ENCODE results near the gene OTOF. TPM values are rescaled to one million over a fixed set of nuclear protein-coding genes. Genes with fewer than 3 reads are reported as not detected.

OTOF gene
- total and polyA plus RNA-seq, 2 donors (not counting 3 experiments of a cell fraction or from before 2014, with no cell fraction given) = 0.06 to 0.22 TPM

DNA sequence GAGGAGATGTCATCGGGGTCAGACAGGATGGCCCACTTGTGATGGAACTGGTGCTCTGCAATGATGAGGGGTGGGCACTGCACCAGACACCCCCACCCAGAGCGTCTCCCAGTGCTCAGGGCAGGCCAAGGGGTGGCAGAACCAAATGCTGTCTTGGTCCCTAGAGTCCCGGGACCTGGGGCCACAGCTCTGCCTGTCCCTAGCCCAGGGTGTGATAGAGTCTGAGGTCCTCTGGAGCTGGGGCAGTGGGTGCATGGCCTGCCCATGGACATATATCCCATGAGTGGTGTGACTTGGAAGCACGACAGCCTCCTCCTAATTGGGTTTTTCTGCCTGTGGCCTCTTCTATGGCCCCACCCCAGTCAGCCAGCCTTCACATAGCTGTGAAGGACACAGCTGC is 6.7 kb upstream of the OTOF start:
- no TSS peak for BruUV-seq (replicated peaks)
- Histone ChIP-seq H3K79me2 (ENCODE audit: control insufficient read depth, insufficient read depth, low read length) (no peaks in the 10 kb centered on the region), H2AFZ (ENCODE audit: low read depth, low read length) (no peak overlapping the region), H3K9me1 (replicated peaks; ENCODE audit: control insufficient read depth, extremely low read depth, insufficient read depth, low read length) (no peaks in the 10 kb centered on the region), H3K4me1 (ENCODE audit: control insufficient read depth, extremely low read depth, insufficient read depth, low read length) (no peaks in the 10 kb centered on the region), H4K20me1 (replicated peaks; ENCODE audit: control insufficient read depth, extremely low read depth, insufficient read depth, low read length) (no peaks in the 10 kb centered on the region), H3K9me3 (replicated peaks; ENCODE audit: control insufficient read depth, insufficient read depth, low read length) (no peaks in the 10 kb centered on the region), H3K27me3 (ENCODE audit: control insufficient read depth in 2 of 2, insufficient read depth in 2 of 2, low read length in 2 of 2) (no peaks in the 10 kb centered on the region), H3K4me3 (replicated peaks in 1 of 3; ENCODE audit: insufficient read depth in 1 of 3, low read depth in 1 of 3, low read length in 3 of 3) (no peak overlapping the region), H3K27ac (ENCODE audit: insufficient read depth, low read depth, low read length) (no peak overlapping the region), H3K4me2 (ENCODE audit: insufficient read depth, low read length) (no peak overlapping the region), H3K36me3 (ENCODE audit: control insufficient read depth in 2 of 2, extremely low read depth in 1 of 2, insufficient read depth in 2 of 2, low read length in 2 of 2) (no peaks in the 10 kb centered on the region), H3K9ac (replicated peaks; ENCODE audit: extremely low read depth, insufficient read depth, low read length) (no peak overlapping the region)
- ChIA-PET CTCF (no interaction called here), POLR2A (no interaction called here)
- intact Hi-C loops (cut with micrococcal nuclease) (no loop called here), dilution Hi-C loops (cut with MboI; ENCODE audit: extremely low pct_ligation_motif_present, low sequenced_read_pairs) (no loop called here)
- FAIRE-seq (no peak), DNase-seq (ENCODE audit: low read depth, low spot score) (no peak)
- no peak for TF ChIP-seq POLR2A (IDR thresholded peaks at IDR 0.05; ENCODE audit: low read depth, low read length)
- TF ChIP-seq, protein P1, sequence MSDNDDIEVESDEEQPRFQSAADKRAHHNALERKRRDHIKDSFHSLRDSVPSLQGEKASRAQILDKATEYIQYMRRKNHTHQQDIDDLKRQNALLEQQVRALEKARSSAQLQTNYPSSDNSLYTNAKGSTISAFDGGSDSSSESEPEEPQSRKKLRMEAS (IDR thresholded peaks at IDR 0.05; ENCODE audit: insufficient read depth, insufficient read length) = no peak
- no peak for TF ChIP-seq MYC (IDR thresholded peaks at IDR 0.05; ENCODE audit: low read depth, low read length)
- TF ChIP-seq GATA2 (IDR thresholded peaks at IDR 0.05; ENCODE audit: insufficient read depth, insufficient read length, low read depth, low read length) = no peak
- no peak for TF ChIP-seq FOS (IDR thresholded peaks at IDR 0.05; ENCODE audit: borderline replicate concordance, insufficient read depth, low read length)
- no peak for TF ChIP-seq JUN (IDR thresholded peaks at IDR 0.05; ENCODE audit: borderline replicate concordance, insufficient read depth, insufficient read length, low read depth)
- no peak for TF ChIP-seq CTCF (IDR thresholded peaks at IDR 0.05; ENCODE audit: extremely low read depth in 1 of 2, insufficient read depth in 1 of 2, low read depth in 1 of 2, low read length in 2 of 2)
- TF ChIP-seq POLR2AphosphoS5 (IDR thresholded peaks at IDR 0.05; ENCODE audit: insufficient read depth, low read depth, low read length) = no peak
- no peak for TF ChIP-seq EZH2 (IDR thresholded peaks at IDR 0.05; ENCODE audit: borderline replicate concordance, low read depth, low read length, severe bottlenecking)

Data from endothelial cell of umbilical vein (primary cell).